Measurements from ENCODE around the gene UQCC3. TPM values are rescaled to one million over a fixed set of nuclear protein-coding genes. Genes with fewer than 3 reads are reported as not detected.

The UQCC3 gene
- total RNA-seq, 4 donors from 2014 or later = 5.7 to 10.6 (median 8.1) TPM

GRCh38 chr11:62721994-62722393 lies 50.5 kb downstream of the UQCC3 start:
- no peak overlapping the region for H3K27ac ChIP-seq
- intact Hi-C loops (cut with DNase I) = no loop called here
- H3K4me1 ChIP-seq = peaks cover 13 to 19% of the 10 kb centered on the region in 2 donors
- H3K9me3 ChIP-seq = no peaks in the 10 kb centered on the region
- WGBS, 2 donors = 67 to 69% methylated on average over 7 of the region's 7 CpGs
- no peak for TF ChIP-seq POLR2A (IDR thresholded peaks at IDR 0.05)
- TF ChIP-seq, protein P1, sequence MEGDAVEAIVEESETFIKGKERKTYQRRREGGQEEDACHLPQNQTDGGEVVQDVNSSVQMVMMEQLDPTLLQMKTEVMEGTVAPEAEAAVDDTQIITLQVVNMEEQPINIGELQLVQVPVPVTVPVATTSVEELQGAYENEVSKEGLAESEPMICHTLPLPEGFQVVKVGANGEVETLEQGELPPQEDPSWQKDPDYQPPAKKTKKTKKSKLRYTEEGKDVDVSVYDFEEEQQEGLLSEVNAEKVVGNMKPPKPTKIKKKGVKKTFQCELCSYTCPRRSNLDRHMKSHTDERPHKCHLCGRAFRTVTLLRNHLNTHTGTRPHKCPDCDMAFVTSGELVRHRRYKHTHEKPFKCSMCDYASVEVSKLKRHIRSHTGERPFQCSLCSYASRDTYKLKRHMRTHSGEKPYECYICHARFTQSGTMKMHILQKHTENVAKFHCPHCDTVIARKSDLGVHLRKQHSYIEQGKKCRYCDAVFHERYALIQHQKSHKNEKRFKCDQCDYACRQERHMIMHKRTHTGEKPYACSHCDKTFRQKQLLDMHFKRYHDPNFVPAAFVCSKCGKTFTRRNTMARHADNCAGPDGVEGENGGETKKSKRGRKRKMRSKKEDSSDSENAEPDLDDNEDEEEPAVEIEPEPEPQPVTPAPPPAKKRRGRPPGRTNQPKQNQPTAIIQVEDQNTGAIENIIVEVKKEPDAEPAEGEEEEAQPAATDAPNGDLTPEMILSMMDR (IDR thresholded peaks at IDR 0.05) = no peak
- no peaks in the 10 kb centered on the region for H3K27me3 ChIP-seq
- H3K36me3 ChIP-seq = peaks cover 66 to 68% of the 10 kb centered on the region in 2 donors
- no peak overlapping the region for H3K4me3 ChIP-seq (replicated peaks in 1 of 3)
- no peak for DNase-seq

Small RNA genes lying within 50 kb of the gene (small RNA-seq; reads per million reads assigned to genes)
- gene SNORA57 = not detected

Other genes starting within 250 kb of the UQCC3 start
- 100 to 1,000 TPM; 227 to 400 (median 288) TPM for gene AHNAK, start 124.9 kb upstream of the UQCC3 start, total RNA-seq
- gene EEF1G, start 97.8 kb upstream of the UQCC3 start, total RNA-seq = 1,000 to 10,000 TPM; 1,334 to 1,814 (median 1,607) TPM
- gene TUT1, start 80.2 kb upstream of the UQCC3 start, total RNA-seq = 10 to 100 TPM; 13.7 to 20.0 (median 16.1) TPM
- 10 to 100 TPM; 65.3 to 76.7 (median 70.7) TPM for gene MTA2, start 69.8 kb upstream of the UQCC3 start, total RNA-seq
- gene EML3, start 58.9 kb upstream of the UQCC3 start, total RNA-seq = 10 to 100 TPM; 28.3 to 58.0 (median 46.6) TPM
- 1 to 10 TPM; 2.5 to 7.0 (median 5.2) TPM for gene ROM1, start 58.4 kb upstream of the UQCC3 start, total RNA-seq
- 10 to 100 TPM; 23.0 to 33.4 (median 25.1) TPM for gene B3GAT3, start 49.7 kb upstream of the UQCC3 start, total RNA-seq
- 100 to 1,000 TPM; 158 to 297 (median 201) TPM for gene GANAB, start 25.1 kb upstream of the UQCC3 start, total RNA-seq
- 10 to 100 TPM; 14.8 to 26.5 (median 23.5) TPM for gene INTS5, start 18.4 kb upstream of the UQCC3 start, total RNA-seq
- gene C11orf98, start 6.5 kb upstream of the UQCC3 start, total RNA-seq = 10 to 100 TPM; 24.1 to 34.5 (median 29.6) TPM
- gene CSKMT, start 6.4 kb upstream of the UQCC3 start, total RNA-seq = 10 to 100 TPM in 1 of 4 donors, 1 to 10 TPM in 2, under 1 TPM in 1; 0.83 to 13.5 (median 5.7) TPM
- 10 to 100 TPM in 2 of 4 donors, 1 to 10 TPM in 2; 5.8 to 15.5 (median 9.3) TPM for gene LBHD1, start 594 bp downstream of the UQCC3 start, total RNA-seq
- gene UBXN1, start 7.4 kb downstream of the UQCC3 start, total RNA-seq = 100 to 1,000 TPM; 120 to 184 (median 149) TPM
- gene LRRN4CL, start 17.9 kb downstream of the UQCC3 start, total RNA-seq = 10 to 100 TPM in 2 of 4 donors, 1 to 10 TPM in 2; 2.5 to 18.3 (median 9.0) TPM
- 100 to 1,000 TPM in 2 of 4 donors, 10 to 100 TPM in 2; 54.9 to 153 (median 89.4) TPM for gene BSCL2, start 35.8 kb downstream of the UQCC3 start, total RNA-seq
- gene GNG3, start 36.0 kb downstream of the UQCC3 start, total RNA-seq = not detected
- gene HNRNPUL2, start 55.8 kb downstream of the UQCC3 start, total RNA-seq = 10 to 100 TPM; 16.4 to 30.8 (median 21.5) TPM
- 10 to 100 TPM; 21.3 to 29.3 (median 25.4) TPM for gene TTC9C, start 56.8 kb downstream of the UQCC3 start, total RNA-seq
- gene ZBTB3, start 82.5 kb downstream of the UQCC3 start, total RNA-seq = 10 to 100 TPM; 10.1 to 17.1 (median 14.8) TPM
- gene POLR2G, start 89.9 kb downstream of the UQCC3 start, total RNA-seq = 10 to 100 TPM; 32.1 to 76.5 (median 50.6) TPM
- 10 to 100 TPM; 41.2 to 55.0 (median 45.5) TPM for gene TAF6L, start 99.7 kb downstream of the UQCC3 start, total RNA-seq
- 100 to 1,000 TPM in 2 of 4 donors, 10 to 100 TPM in 2; 78.6 to 126 (median 92.4) TPM for gene TMEM179B, start 115.7 kb downstream of the UQCC3 start, total RNA-seq
- gene TMEM223, start 120.3 kb downstream of the UQCC3 start, total RNA-seq = 10 to 100 TPM in 3 of 4 donors, 1 to 10 TPM in 1; 9.1 to 46.5 (median 29.7) TPM
- gene NXF1, start 133.8 kb downstream of the UQCC3 start, total RNA-seq = 10 to 100 TPM; 56.8 to 83.7 (median 80.9) TPM
- 10 to 100 TPM; 26.3 to 62.8 (median 56.7) TPM for gene STX5, start 160.4 kb downstream of the UQCC3 start, total RNA-seq
- not detected for gene TEX54, start 161.2 kb downstream of the UQCC3 start, total RNA-seq
- gene WDR74, start 167.9 kb downstream of the UQCC3 start, total RNA-seq = 10 to 100 TPM; 25.2 to 76.1 (median 33.6) TPM
- 100 to 1,000 TPM; 145 to 295 (median 159) TPM for gene SLC3A2, start 209.2 kb downstream of the UQCC3 start, total RNA-seq
- not detected for gene CHRM1, start 249.7 kb downstream of the UQCC3 start, total RNA-seq